Stimulated activated CD4-positive, alpha-beta T cell treated with anti-CD3 and anti-CD28 coated beads, Interleukin-2, amount 100 ng/mL, for 24 hours (primary cell): ENCODE measurements around the gene FAM162A.
"Not testable (repeated sequence)": the region's sequence is repeated elsewhere in the genome, so short reads cannot be mapped to it uniquely, and the experiment has no call there.

Experiments used
- DNase-seq, 2 donors: peaks; one replicate each; pipeline ENCODE4 v3.0.0-alpha.2; 2020

FAM162A gene

GRCh38 chr3:122421836-122422235 is 37.9 kb downstream of the FAM162A start:
- DNase-seq: no peak

- no peak for DNase-seq
Observed at GRCh38 chr3:122427857-122428471, 44.0 kb downstream of the FAM162A start.

GRCh38 chr3:122430371-122430770 is 46.4 kb downstream of the FAM162A start:
- DNase-seq: no peak

- no peak for DNase-seq
Observed at GRCh38 chr3:122435950-122436349, 52.0 kb downstream of the FAM162A start.

GRCh38 chr3:122443090-122443489 is 59.1 kb downstream of the FAM162A start:
- no peak for DNase-seq

GRCh38 chr3:122443762-122444490 is 59.9 kb downstream of the FAM162A start:
- DNase-seq: not testable (repeated sequence)

GRCh38 chr3:122444491-122444887 is 60.5 kb downstream of the FAM162A start:
- not testable (repeated sequence) for DNase-seq

- not testable (repeated sequence) for DNase-seq
Observed at GRCh38 chr3:122448218-122448617, 64.2 kb downstream of the FAM162A start.

GRCh38 chr3:122451371-122451770 is 67.4 kb downstream of the FAM162A start:
- DNase-seq: no peak

GRCh38 chr3:122456074-122456473 is 72.1 kb downstream of the FAM162A start:
- DNase-seq: no peak

- DNase-seq: no peak
Observed at GRCh38 chr3:122457706-122458105, 73.7 kb downstream of the FAM162A start.

- DNase-seq: no peak
Observed at GRCh38 chr3:122458992-122459391, 75.0 kb downstream of the FAM162A start.

- DNase-seq: no peak
Observed at GRCh38 chr3:122461806-122462205, 77.8 kb downstream of the FAM162A start.
